ENCODE data around the gene PGLYRP3. TPM values are rescaled to one million over a fixed set of nuclear protein-coding genes. Genes with fewer than 3 reads are reported as not detected.

The PGLYRP3 gene
- total and polyA plus RNA-seq, 9 of the 15 experiments (the other 6 are each of a cell fraction or from before 2014, with no cell fraction given), result not detected

GRCh38 chr1:153261281-153262069 is 51.3 kb downstream of the PGLYRP3 start:
- Histone ChIP-seq H4K20me1 (replicated peaks; ENCODE audit: control insufficient read depth, insufficient read depth, low read length) (no peaks in the 10 kb centered on the region; the same call in 1 of the 2 replicates), H3K27ac (ENCODE audit: extremely low read depth, low read depth, low read length) (no peak overlapping the region), H3K9me1 (ENCODE audit: control insufficient read depth, insufficient read depth, low read length) (no peaks in the 10 kb centered on the region), H2AFZ (ENCODE audit: low read depth, low read length) (no peak overlapping the region), H3K4me3 (no peak overlapping the region), H3K27me3 (ENCODE audit: control insufficient read depth in 2 of 2, insufficient read depth in 2 of 2, low read length in 2 of 2) (peaks cover 35 to 49% of the 10 kb centered on the region in 2 experiments), H3K79me2 (ENCODE audit: control insufficient read depth, insufficient read depth, low read length) (no peaks in the 10 kb centered on the region), H3K9me3 (replicated peaks; ENCODE audit: control insufficient read depth, insufficient read depth, low read depth, low read length) (no peaks in the 10 kb centered on the region), H3K4me2 (ENCODE audit: insufficient read depth, low read length) (no peak overlapping the region), H3K4me1 (replicated peaks in 1 of 2; ENCODE audit: control insufficient read depth in 2 of 2, insufficient read depth in 2 of 2, low read length in 2 of 2) (peaks cover 0 to 8% of the 10 kb centered on the region in 2 experiments; a peak in 2 of 5 replicates), H3K9ac (ENCODE audit: insufficient read depth in 1 of 2, low read depth in 2 of 2, low read length in 2 of 2) (no peak overlapping the region), H3K36me3 (ENCODE audit: control insufficient read depth, insufficient read depth, low read length) (no peaks in the 10 kb centered on the region)
- intact Hi-C loops (cut with micrococcal nuclease), result no loop called here
- ChIA-PET CTCF (ENCODE audit: low intra/inter-chr PET ratio) (interaction anchor here (0.6 to 0.7 kb wide), 2 partner anchors 10 to 28 kb away, joined by 3 to 6 read pairs; no protein-coding TSS in a partner anchor), POLR2A (interaction anchor here (0.9 to 1.6 kb wide), 3 partner anchors 22 to 331 kb away, joined by 3 read pairs; no protein-coding TSS in a partner anchor)
- DNase-seq (ENCODE audit: extremely low read depth in 1 of 4, low spot score in 3 of 4) (peak in 3 of 4 experiments; percentile 6 to 13 (median 12)), ATAC-seq (peak; percentile 48; the same call in 2 of the 3 replicates), FAIRE-seq (no peak)
- in situ Hi-C loops (cut with MboI), result no loop called here
- BruUV-seq (replicated peaks), result no TSS peak
- 5% methylated on average over 38 of the region's 80 CpGs for WGBS (ENCODE audit: insufficient coverage, low coverage, missing lambda C conversion rate)
- TF ChIP-seq NFRKB (IDR thresholded peaks at IDR 0.05; ENCODE audit: low read depth) (no peak), OTX1 (CRISPR knock-in tag; IDR thresholded peaks at IDR 0.05) (no peak), CEBPZ (IDR thresholded peaks at IDR 0.05; ENCODE audit: borderline replicate concordance, low read depth, low read length) (no peak), VEZF1 (CRISPR knock-in tag; IDR thresholded peaks at IDR 0.05) (no peak), MITF (IDR thresholded peaks at IDR 0.05) (no peak), HNRNPK (IDR thresholded peaks at IDR 0.05; ENCODE audit: low read depth, low read length, poor library complexity, severe bottlenecking) (no peak), DEAF1 (CRISPR knock-in tag; IDR thresholded peaks at IDR 0.05) (no peak), ZNF655 (CRISPR knock-in tag; IDR thresholded peaks at IDR 0.05) (no peak), EWSR1 (IDR thresholded peaks at IDR 0.05; ENCODE audit: borderline replicate concordance, low read depth, partially characterized antibody) (no peak), PHF21A (IDR thresholded peaks at IDR 0.05; ENCODE audit: borderline replicate concordance, low read depth) (no peak), E2F3 (CRISPR knock-in tag; IDR thresholded peaks at IDR 0.05) (no peak)

Measured in K562 (cell line).